Right lobe of liver (tissue), 6 donors: ENCODE measurements around the gene RHEB. TPM values are rescaled to one million over a fixed set of nuclear protein-coding genes. Genes with fewer than 3 reads are reported as not detected.

ENCODE experiments used
- ATAC-seq, 4 donors: fragments of 200-7000 bp; cut with Tn5 transposase; one replicate each; pipeline ENCODE4 v1.9.1; 2020; ENCODE audit warnings: mild to moderate bottlenecking in 4 of 4, moderate library complexity in 4 of 4
- DNase-seq, 3 donors: peaks; one replicate each; pipeline ENCODE4 v3.0.0-alpha.2; 2020
- H3K27ac ChIP-seq, 3 donors: fragments of 200-600 bp; one replicate each; pipeline ENCODE4 v1.8.0; 2022
- H3K27me3 ChIP-seq, 2 donors: fragments of 200-600 bp; one replicate each; pipeline ENCODE4 v1.8.0; 2022
- H3K36me3 ChIP-seq, 4 donors: fragments of 200-600 bp; sonication (generic) in 1 of 4; one replicate each; pipeline versions ENCODE4 v1.5.1 to v1.8.0; 2017 to 2022; ENCODE audit warnings: control low read depth in 1 of 4
- H3K4me1 ChIP-seq, 4 donors: fragments of 200-600 bp; sonication (generic) in 1 of 4; one replicate each; pipeline versions ENCODE4 v1.5.1 to v1.8.0; 2017 to 2022; ENCODE audit warnings: control low read depth in 1 of 4
- H3K4me3 ChIP-seq, 3 donors: fragments of 200-600 bp; one replicate each; pipeline ENCODE4 v1.8.0; 2022
- H3K9me3 ChIP-seq, 4 donors: fragments of 200-600 bp; sonication (generic) in 1 of 4; one replicate each; pipeline versions ENCODE4 v1.5.1 to v1.8.0; 2017 to 2022; ENCODE audit warnings: control low read depth in 1 of 4
- POLR2A ChIP-seq: fragments of 450-650 bp; IDR thresholded peaks from one replicate; pipeline ENCODE4 v1.6.1; 2017; ENCODE audit warnings: antibody characterized with exemption, mild to moderate bottlenecking
- WGBS: methylation state at CpG from one replicate; pipeline ENCODE4 v1.1.6; 2018; ENCODE audit warnings: low coverage, low lambda C conversion rate; ENCODE audit not compliant: insufficient coverage; ENCODE audit errors: missing lambda C conversion rate; 5-methylcytosine and 5-hydroxymethylcytosine counted together
- intact Hi-C, 2 donors: fragments of 100-400 bp; cut with DNase I; formaldehyde crosslinking; loops; one replicate each; pipeline versions ENCODE4 v1.11.2 to v1.14.1; 2022
- total RNA-seq, 6 experiments: library from RNA; depleted of rRNA in 2 of 6; stranded (reverse); fragments of >200 nt in 2 of 6; fragmentation: NEBNext Ultra II Directional in 3 of 6; extraction: Animal tissue kit (Norgen Biotek cat#: 25700) in 3 of 6; gene quantifications; one replicate each; pipeline versions ENCODE4 v1.1.0 to v1.2.4, GENCODE V29; 2016 to 2023
- TF ChIP-seq, protein P1 (sequence below), 4 donors: fragments of 200-600 bp in 3 of 4; fragments of 450-650 bp in 1 of 4; IDR thresholded peaks; one replicate each; pipeline versions ENCODE4 v1.5.1 to v1.8.0; 2016 to 2022; ENCODE audit warnings: antibody characterized with exemption in 4 of 4, mild to moderate bottlenecking in 2 of 4
- donor health status: DM: no; HTN: yes; CAD: no.
- donor health status: DM: no; HTN: no; CAD: no.
- donor health status: DM: no; HTN: no; CAD: no.
- donor health status: DM: no; HTN: yes; CAD: no.
- donor health status: DM: no; HTN: yes; CAD: no.

The RHEB gene
- total RNA-seq, 6 experiments from 2014 or later: 33.4 to 55.3 (median 49.7) TPM

- no peak for ATAC-seq
- H3K27ac ChIP-seq: no peak overlapping the region
- TF ChIP-seq, protein P1, sequence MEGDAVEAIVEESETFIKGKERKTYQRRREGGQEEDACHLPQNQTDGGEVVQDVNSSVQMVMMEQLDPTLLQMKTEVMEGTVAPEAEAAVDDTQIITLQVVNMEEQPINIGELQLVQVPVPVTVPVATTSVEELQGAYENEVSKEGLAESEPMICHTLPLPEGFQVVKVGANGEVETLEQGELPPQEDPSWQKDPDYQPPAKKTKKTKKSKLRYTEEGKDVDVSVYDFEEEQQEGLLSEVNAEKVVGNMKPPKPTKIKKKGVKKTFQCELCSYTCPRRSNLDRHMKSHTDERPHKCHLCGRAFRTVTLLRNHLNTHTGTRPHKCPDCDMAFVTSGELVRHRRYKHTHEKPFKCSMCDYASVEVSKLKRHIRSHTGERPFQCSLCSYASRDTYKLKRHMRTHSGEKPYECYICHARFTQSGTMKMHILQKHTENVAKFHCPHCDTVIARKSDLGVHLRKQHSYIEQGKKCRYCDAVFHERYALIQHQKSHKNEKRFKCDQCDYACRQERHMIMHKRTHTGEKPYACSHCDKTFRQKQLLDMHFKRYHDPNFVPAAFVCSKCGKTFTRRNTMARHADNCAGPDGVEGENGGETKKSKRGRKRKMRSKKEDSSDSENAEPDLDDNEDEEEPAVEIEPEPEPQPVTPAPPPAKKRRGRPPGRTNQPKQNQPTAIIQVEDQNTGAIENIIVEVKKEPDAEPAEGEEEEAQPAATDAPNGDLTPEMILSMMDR (IDR thresholded peaks at IDR 0.05): no peak
- TF ChIP-seq POLR2A: no peak
- no peak for DNase-seq
- intact Hi-C loops: no loop called here
- H3K36me3 ChIP-seq: no peaks in the 10 kb centered on the region
- H3K4me1 ChIP-seq: peaks cover 0 to 16% (median 7%) of the 10 kb centered on the region in 4 donors
- WGBS: 100% methylated on average over 1 of the region's 1 CpG
- no peaks in the 10 kb centered on the region for H3K9me3 ChIP-seq
- no peaks in the 10 kb centered on the region for H3K27me3 ChIP-seq
- H3K4me3 ChIP-seq: no peak overlapping the region
Observed at GRCh38 chr7:151513133-151513532, 6.6 kb downstream of the RHEB start.

DNA sequence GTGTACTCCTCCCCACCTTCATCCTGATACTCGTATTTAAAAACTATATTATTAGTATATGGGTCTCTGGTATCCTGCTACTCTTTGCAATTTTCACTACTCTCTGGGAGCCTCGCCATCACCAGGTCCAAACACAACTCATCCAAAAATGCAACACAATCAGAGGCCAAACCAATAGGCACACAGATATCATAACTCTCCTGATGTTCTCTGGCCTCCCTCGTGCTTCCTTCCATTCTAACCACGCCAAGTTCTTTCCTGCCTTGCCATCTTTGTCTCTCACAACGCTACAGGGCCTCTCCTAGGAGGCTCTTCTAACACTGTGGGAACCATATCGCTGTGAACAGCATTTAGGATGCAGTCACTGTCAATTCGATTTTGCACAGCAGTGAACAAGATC is 7.3 kb downstream of the RHEB start:
- TF ChIP-seq, protein P1 (IDR thresholded peaks at IDR 0.05): no peak
- TF ChIP-seq POLR2A: no peak
- DNase-seq (no peak), ATAC-seq (no peak)
- no peaks in the 10 kb centered on the region for H3K36me3 ChIP-seq
- H3K27ac ChIP-seq: no peak overlapping the region
- no peaks in the 10 kb centered on the region for H3K27me3 ChIP-seq
- WGBS: 80% methylated on average over 7 of the region's 7 CpGs
- intact Hi-C loops: no loop called here
- peaks cover 0 to 9% (median 4%) of the 10 kb centered on the region in 4 donors for H3K4me1 ChIP-seq
- no peaks in the 10 kb centered on the region for H3K9me3 ChIP-seq
- H3K4me3 ChIP-seq: no peak overlapping the region

DNA sequence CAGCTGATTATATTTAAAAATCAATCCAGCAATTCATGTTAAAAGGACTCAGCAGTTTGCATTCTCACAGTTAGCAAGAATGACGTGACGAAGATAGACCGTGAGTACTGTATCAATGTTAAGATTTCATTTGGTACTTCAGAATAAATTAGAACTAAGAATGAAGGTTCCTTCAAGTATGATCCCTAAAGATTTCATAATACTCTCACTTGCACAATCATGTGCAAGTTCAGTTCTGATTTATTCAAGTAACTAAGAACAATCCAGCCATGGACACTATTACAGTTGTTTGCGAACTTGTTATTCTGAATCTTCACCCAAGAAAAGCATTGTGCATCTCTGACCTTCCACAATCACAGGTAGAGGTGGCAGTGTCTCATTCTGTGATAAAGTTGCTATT is 7.7 kb downstream of the RHEB start:
- intact Hi-C loops: no loop called here
- ATAC-seq: peak in 1 of 4 donors; percentile 29
- peaks cover 0 to 7% (median 2%) of the 10 kb centered on the region in 4 donors for H3K4me1 ChIP-seq

GRCh38 chr7:151511270-151511669 is 8.4 kb downstream of the RHEB start:
- no peaks in the 10 kb centered on the region for H3K9me3 ChIP-seq
- intact Hi-C loops: no loop called here
- ATAC-seq (no peak), DNase-seq (no peak)
- 84% methylated on average over 4 of the region's 4 CpGs for WGBS
- H3K4me1 ChIP-seq: peaks cover 0 to under 1% (median 0%) of the 10 kb centered on the region in 4 donors
- no peaks in the 10 kb centered on the region for H3K36me3 ChIP-seq
- H3K27ac ChIP-seq: no peak overlapping the region
- H3K4me3 ChIP-seq: no peak overlapping the region
- TF ChIP-seq, protein P1 (IDR thresholded peaks at IDR 0.05): no peak
- no peaks in the 10 kb centered on the region for H3K27me3 ChIP-seq

More for the DNA sequence above, 7.7 kb downstream of the RHEB start:
- WGBS: 86% methylated on average over 4 of the region's 4 CpGs
- no peak for TF ChIP-seq POLR2A
- TF ChIP-seq, protein P1 (IDR thresholded peaks at IDR 0.05): no peak
- Histone ChIP-seq H3K9me3 (no peaks in the 10 kb centered on the region), H3K27ac (no peak overlapping the region), H3K27me3 (no peaks in the 10 kb centered on the region), H3K36me3 (no peaks in the 10 kb centered on the region), H3K4me3 (no peak overlapping the region)
- no peak for DNase-seq
